OCI-LY1 (cell line): ENCODE results near the gene ARID5B.

ENCODE experiments used
- H2AFZ ChIP-seq: fragments of 200-600 bp; sonication (generic), shearing (Covaris generic); 2 replicates; pipeline ENCODE4 v1.6.0; 2014; ENCODE audit warnings: antibody characterized with exemption, mild to moderate bottlenecking, low read length
- H3F3A ChIP-seq: fragments of 200-600 bp; sonication (generic), shearing (Covaris generic); 2 replicates; pipeline ENCODE4 v1.6.0; 2014; ENCODE audit warnings: mild to moderate bottlenecking, antibody characterized with exemption, low read length, moderate library complexity; ENCODE audit not compliant: insufficient read depth
- H3K27ac ChIP-seq: fragments of 200-600 bp; sonication (generic); 2 replicates; pipeline ENCODE4 v1.5.1; 2014; ENCODE audit warnings: low read length, mixed run types, mild to moderate bottlenecking, low read depth; ENCODE audit not compliant: poor library complexity, severe bottlenecking
- H3K27me3 ChIP-seq: fragments of 200-600 bp; sonication (generic); 2 replicates; pipeline ENCODE4 v1.6.0; 2014; ENCODE audit warnings: antibody characterized with exemption, mild to moderate bottlenecking, low read length, moderate library complexity; ENCODE audit not compliant: insufficient read depth
- H3K36me3 ChIP-seq: fragments of 200-600 bp; sonication (generic); 2 replicates; pipeline ENCODE4 v1.6.1; 2014; ENCODE audit warnings: mild to moderate bottlenecking, antibody characterized with exemption, low read length, moderate library complexity, mixed read lengths; ENCODE audit not compliant: insufficient read depth
- H3K4me1 ChIP-seq: fragments of 200-600 bp; sonication (generic); 2 replicates; pipeline ENCODE4 v1.5.1; 2014; ENCODE audit warnings: mild to moderate bottlenecking, low read length, moderate library complexity; ENCODE audit not compliant: insufficient read depth, severe bottlenecking
- H3K4me2 ChIP-seq: fragments of 200-600 bp; sonication (generic), shearing (Covaris generic); 2 replicates; pipeline ENCODE4 v1.6.1; 2014; ENCODE audit warnings: low read length
- H3K4me3 ChIP-seq: fragments of 200-600 bp; sonication (generic); 2 replicates; pipeline ENCODE4 v1.5.1; 2014; ENCODE audit warnings: low read length, low read depth, mild to moderate bottlenecking, mixed read lengths; ENCODE audit not compliant: poor library complexity, severe bottlenecking
- H3K79me2 ChIP-seq: fragments of 200-600 bp; shearing (Covaris generic); 2 replicates; pipeline ENCODE4 v1.6.1; 2016; ENCODE audit warnings: mixed run types, low read length, mixed read lengths; ENCODE audit not compliant: insufficient read depth
- H3K9ac ChIP-seq: fragments of 200-600 bp; sonication (generic), shearing (Covaris generic); 2 replicates; pipeline ENCODE4 v1.6.1; 2014; ENCODE audit warnings: mild to moderate bottlenecking, low read length, mixed read lengths
- H3K9me2 ChIP-seq: fragments of 200-600 bp; sonication (generic), shearing (Covaris generic); 2 replicates; pipeline ENCODE4 v1.6.1; 2014; ENCODE audit warnings: low read depth, mild to moderate bottlenecking, low read length, mixed read lengths
- H3K9me3 ChIP-seq: fragments of 200-600 bp; shearing (Covaris generic); 2 replicates; pipeline ENCODE4 v1.6.1; 2014; ENCODE audit warnings: low read length, mixed read lengths
- H4K20me1 ChIP-seq: fragments of 200-600 bp; sonication (generic), shearing (Covaris generic); 2 replicates; pipeline ENCODE4 v1.6.0; 2016; ENCODE audit warnings: mild to moderate bottlenecking, low read length; ENCODE audit not compliant: insufficient read depth
- CTCF ChIP-seq: fragments of 200-600 bp; sonication (generic), shearing (Covaris generic); IDR thresholded peaks from 2 replicates; pipeline ENCODE4 v1.5.1; 2017; ENCODE audit warnings: mild to moderate bottlenecking, antibody characterized with exemption, low read length, moderate library complexity, mixed read lengths
- EZH2 ChIP-seq: fragments of 200-600 bp; sonication (generic), shearing (Covaris generic); IDR thresholded peaks from 2 replicates; pipeline ENCODE4 v1.8.0; 2017; ENCODE audit warnings: borderline replicate concordance, mixed run types, mild to moderate bottlenecking, antibody characterized with exemption, low read length, moderate library complexity, mixed read lengths

Gene ARID5B

GRCh38 chr10:62082271-62082656 is 180.8 kb downstream of the ARID5B start:
- Histone ChIP-seq H3K9ac (peak overlapping the region; percentile 56), H3K36me3 (peaks cover 54% of the 10 kb centered on the region), H3K79me2 (no peaks in the 10 kb centered on the region; the same call in 1 of the 2 replicates), H3K4me2 (peak overlapping the region; percentile 68), H3K9me3 (no peaks in the 10 kb centered on the region), H2AFZ (no peak overlapping the region), H4K20me1 (no peaks in the 10 kb centered on the region), H3K4me1 (peaks cover 69% of the 10 kb centered on the region), H3F3A (no peaks in the 10 kb centered on the region), H3K27me3 (no peaks in the 10 kb centered on the region), H3K27ac (peak overlapping the region; percentile 94), H3K9me2 (no peaks in the 10 kb centered on the region), H3K4me3 (peak overlapping the region; percentile 37)
- TF ChIP-seq EZH2 (no peak), CTCF (no peak)

DNA sequence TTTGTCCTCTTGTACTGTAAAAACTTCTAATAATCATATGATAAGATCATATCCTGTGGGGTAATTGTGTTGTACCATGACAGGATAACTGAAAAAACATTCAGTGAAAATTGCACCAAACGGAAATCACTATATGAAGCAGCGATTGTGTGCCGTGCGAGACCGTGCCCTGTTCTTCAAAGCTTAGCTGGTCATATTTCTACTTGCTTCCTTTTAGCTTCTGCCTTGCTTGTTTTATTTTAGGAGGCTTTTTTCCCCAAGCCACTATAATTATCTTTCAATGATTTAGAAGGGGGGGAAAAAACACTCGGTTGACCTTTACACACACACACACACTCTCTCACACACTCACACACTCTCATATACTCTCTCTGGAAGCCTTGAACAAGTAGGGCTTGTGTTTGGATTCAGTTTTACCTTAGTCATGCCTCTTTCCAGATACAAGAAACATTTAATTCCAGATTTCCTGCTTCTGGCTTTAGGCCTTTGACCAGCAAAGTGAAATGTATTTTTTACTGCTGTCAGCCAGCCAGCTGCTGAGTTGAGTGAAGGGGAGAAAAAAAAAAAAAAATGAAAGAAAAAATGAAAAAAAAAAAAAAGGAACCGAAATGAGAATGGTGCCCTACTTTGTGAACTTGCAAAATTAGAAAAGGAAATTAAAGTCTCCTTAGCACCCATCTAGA is 181.4 kb downstream of the ARID5B start:
- Histone ChIP-seq H3K4me3 (peak overlapping the region; percentile 37), H3K4me2 (peak overlapping the region; percentile 68), H3K27me3 (no peaks in the 10 kb centered on the region), H3K4me1 (peaks cover 63% of the 10 kb centered on the region), H3K36me3 (peaks cover 58% of the 10 kb centered on the region), H3F3A (no peaks in the 10 kb centered on the region), H3K9me3 (no peaks in the 10 kb centered on the region), H3K27ac (peak overlapping the region; percentile 94), H2AFZ (no peak overlapping the region), H4K20me1 (no peaks in the 10 kb centered on the region), H3K9me2 (no peaks in the 10 kb centered on the region), H3K9ac (peak overlapping the region; percentile 56), H3K79me2 (no peaks in the 10 kb centered on the region; the same call in 1 of the 2 replicates)
- TF ChIP-seq EZH2, result no peak
- no peak for TF ChIP-seq CTCF

GRCh38 chr10:62083412-62084267 is 182.1 kb downstream of the ARID5B start:
- no peaks in the 10 kb centered on the region for H3K9me3 ChIP-seq
- peaks cover 58% of the 10 kb centered on the region for H3K36me3 ChIP-seq
- H3K79me2 ChIP-seq, result no peaks in the 10 kb centered on the region; the same call in 1 of the 2 replicates
- H3K9me2 ChIP-seq, result no peaks in the 10 kb centered on the region
- no peak overlapping the region for H2AFZ ChIP-seq
- H3K4me3 ChIP-seq, result peak overlapping the region; percentile 0
- H3F3A ChIP-seq, result no peaks in the 10 kb centered on the region
- no peaks in the 10 kb centered on the region for H3K27me3 ChIP-seq
- H3K9ac ChIP-seq, result peak overlapping the region; percentile 56
- peak overlapping the region; percentile 94 for H3K27ac ChIP-seq
- TF ChIP-seq EZH2 (no peak), CTCF (no peak)
- peaks cover 55% of the 10 kb centered on the region for H3K4me1 ChIP-seq
- no peaks in the 10 kb centered on the region for H4K20me1 ChIP-seq
- H3K4me2 ChIP-seq, result peak overlapping the region; percentile 68
